HG03135 (cell line): Measurements from ENCODE around the gene COL13A1.

Experiments used
- ATAC-seq: cut with Tn5 transposase; IDR thresholded peaks from one replicate; pipeline ENCODE4 v1.9.1; 2021; ENCODE audit warnings: mild to moderate bottlenecking, moderate library complexity; ENCODE audit not compliant: unreplicated experiment

COL13A1 gene

DNA sequence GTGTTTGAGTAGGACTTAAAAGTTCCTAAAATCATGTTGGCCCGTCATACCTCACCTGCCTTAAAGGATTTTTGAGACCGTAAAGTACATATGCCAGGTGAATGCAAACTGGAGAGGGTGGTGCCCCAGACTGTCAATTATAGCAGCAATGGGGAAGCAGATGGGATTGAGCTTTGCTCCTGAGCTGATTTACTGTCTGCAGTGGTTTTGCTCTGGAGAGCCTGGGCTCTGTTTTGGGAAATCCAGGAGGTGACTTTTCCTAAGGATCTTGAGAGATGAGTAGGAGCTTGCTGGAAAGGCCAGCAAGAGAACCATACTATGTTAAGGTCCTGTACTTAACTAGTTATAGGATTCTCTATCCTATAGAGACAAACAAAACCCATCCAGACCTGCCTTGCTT lies 43.0 kb downstream of the COL13A1 start:
- no peak for ATAC-seq

DNA sequence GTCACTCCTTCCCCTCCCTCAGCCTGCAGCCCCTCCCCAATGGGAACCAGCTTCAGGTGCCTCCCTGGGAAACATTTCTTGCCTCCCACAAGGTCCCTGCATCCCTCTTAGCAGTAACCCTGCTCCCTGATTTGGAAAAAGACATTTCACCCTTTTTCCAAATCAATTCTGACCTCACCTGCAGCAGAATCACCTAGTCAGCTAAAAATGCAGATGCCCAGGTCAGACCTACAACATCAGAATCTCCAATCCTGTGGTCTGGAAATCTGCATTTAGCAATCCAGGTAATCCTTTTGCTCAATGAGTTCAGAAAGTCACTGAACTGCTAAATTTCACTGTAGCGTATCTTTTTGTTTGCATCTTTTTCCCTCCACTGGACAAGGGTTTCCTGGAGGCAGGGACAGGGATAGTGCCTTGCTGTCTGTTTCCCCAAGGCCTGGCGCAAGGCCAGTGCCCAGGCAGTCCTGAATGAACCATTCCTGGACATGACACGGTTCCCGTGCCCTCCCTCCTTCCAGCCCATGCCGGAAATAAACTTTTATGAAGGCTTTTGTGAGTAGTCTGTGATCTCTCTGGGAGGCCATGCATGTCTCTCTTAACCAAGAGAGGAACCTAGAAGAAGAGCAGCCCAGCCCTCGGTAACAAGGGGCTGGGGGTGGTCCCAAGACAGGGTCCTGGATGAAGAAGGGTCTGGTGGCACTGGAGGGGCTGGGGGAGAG lies 44.0 kb downstream of the COL13A1 start:
- no peak for ATAC-seq

DNA sequence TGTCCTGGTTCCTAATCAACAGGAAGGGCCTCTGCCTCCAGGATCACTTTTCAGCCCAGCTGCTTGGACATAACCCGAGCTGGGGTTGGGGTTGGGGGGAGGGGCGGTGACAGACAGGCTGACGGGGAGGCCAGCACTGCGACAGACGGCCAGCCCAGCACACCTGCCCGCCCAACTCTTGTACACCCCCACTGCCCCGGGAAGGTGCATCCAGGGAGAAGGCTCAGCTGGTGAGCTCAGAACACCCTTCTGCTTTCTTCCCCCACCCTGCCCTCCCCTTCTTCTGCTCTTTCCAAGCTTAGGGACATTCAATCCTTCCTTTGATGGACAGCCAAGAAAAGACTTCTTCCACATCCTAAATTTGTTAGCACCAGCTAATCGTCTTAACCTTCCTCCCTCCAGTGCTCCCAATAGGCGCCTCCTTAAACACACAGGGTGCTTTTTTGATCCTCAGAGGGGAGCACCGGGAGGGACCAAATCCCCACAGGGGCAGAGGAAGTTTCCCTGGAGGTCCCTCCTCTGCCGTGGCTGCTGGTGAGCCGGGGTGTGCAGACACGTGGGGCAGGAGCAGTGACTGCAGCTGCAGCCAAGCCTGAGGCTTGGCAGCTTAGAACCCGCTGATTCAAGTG lies 44.7 kb downstream of the COL13A1 start:
- ATAC-seq = no peak

DNA sequence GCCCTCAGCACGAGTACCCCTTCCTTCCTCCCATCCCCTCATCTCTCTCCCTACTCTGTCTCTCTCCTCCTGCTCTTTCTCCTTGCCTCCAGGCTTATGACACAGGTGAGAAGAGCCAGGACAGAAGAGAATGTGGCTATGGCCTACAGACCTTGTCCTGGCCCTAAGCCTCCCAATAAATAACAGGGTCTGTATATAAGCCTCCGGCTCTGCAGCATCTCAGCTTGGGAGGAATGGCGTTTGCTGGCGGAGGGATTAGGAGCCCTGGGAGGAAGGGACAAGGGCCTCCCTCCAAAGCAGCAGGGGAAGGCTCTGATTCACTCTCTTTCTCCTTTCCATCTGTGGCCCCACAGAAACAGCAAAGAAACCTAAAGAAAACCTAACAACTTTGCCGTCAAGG lies 45.8 kb downstream of the COL13A1 start:
- no peak for ATAC-seq

DNA sequence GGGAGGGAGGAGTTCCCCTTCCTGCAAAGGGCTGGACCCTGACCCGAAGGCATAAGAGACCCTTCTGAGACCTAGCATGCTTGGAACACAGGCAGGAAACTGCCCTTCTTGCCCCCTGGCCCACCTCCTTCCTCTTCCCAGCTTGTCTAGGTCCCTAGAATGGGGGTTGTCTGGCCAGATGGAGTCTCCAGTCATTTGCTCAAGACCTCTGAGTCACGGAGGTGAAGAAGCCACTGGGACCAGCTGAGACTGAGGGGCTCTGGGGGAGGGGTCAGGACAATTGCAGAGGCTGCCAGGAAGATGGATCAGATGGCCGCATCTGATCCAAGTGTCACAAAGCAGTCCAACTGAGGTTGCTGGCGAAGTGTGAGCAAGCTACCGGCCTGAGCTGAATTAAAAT lies 46.2 kb downstream of the COL13A1 start:
- ATAC-seq = no peak

DNA sequence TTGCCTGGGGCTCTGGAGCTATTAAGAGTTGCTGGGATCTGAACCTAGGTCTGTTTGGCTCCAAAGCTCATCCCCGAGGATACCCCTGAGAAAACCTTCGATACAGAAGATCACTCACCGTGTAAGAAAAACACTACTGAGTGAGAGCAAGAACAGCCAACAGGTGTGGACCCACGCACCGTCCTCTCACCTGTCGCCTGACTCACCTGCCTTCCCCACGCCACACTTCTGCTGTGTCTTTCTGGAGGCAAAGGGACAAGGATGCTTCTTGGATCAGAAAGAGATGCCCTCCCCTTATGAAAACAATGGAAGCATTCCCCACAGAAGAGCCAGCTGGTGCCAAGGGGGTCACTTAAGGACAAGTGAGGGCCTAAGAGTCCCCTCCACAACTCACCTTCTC lies 46.7 kb downstream of the COL13A1 start:
- no peak for ATAC-seq

DNA sequence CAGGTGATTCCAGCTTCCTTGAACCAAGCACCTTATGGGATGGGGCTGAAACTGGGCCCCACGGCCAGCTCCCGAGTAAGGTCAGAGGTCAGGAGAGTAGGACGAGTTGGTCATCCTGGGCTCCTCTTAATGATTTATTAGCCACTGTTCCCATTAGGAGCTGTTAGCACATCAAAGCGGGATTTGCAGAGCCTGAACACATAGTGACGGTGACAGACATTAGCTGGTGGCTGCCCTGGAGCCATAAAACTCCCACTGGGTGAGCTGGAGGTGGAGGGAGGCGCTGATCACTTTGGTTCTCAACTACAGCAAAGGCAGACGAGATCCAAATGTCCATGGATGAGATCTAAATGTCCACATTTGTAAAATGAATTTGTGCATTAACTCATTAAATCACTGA lies 48.1 kb downstream of the COL13A1 start:
- no peak for ATAC-seq

DNA sequence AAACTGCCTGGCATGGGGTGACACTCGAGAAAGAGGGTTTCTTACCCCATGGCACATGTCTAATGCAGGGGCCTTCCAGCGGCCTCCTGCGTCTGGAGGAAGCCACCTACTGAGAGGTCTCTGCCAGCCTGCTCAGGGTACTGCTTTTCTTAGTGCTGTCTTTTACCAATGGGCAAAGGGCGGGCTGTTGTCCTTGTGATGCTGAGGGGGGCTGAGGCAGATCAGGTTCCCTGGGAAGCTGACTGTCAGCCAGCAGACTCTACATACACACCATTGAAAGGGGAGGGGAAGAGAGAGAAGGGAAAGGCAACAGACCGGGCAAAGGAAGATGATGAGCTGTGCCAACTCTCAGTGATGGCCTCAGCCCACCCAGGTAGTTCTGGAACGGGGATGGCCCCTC lies 48.7 kb downstream of the COL13A1 start:
- ATAC-seq = no peak

DNA sequence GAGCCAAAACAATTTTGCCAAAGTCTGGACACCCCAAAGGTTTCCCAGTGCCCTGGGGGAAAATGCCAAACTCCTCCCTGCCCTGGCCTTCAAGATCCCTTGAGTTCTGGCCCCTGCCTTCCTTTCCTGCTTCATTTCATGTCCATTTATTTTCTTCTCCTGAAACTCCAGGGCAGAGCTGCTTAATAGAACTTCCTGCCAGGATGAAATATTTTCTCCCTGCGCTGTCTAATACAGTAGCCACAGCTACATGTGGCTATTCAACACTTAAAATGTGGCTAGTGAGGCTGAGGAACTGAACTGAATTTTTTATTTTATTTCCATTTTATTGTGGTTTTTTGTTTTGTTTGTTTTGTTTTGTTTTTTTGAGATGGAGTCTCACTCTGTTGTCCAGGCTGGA lies 49.6 kb downstream of the COL13A1 start:
- ATAC-seq = no peak

DNA sequence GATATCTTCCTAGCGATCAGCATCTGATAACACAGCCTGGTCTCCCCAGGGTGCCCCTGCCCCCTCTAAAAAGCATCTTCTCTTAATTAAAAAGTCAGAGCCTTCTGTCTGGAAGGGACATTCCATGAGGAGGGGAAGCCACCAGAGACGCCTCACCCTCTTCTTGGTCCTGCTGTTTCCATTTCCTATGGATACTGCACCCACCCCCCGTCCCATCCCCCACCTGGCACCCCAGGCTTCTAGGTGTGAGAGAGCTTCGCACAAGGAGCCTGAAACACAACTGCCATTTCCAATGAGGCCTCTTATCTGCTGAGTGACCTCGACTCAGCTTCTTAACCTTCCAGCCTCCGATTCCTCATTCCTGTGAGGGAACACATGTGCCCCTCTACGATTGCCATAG lies 51.4 kb downstream of the COL13A1 start:
- no peak for ATAC-seq

DNA sequence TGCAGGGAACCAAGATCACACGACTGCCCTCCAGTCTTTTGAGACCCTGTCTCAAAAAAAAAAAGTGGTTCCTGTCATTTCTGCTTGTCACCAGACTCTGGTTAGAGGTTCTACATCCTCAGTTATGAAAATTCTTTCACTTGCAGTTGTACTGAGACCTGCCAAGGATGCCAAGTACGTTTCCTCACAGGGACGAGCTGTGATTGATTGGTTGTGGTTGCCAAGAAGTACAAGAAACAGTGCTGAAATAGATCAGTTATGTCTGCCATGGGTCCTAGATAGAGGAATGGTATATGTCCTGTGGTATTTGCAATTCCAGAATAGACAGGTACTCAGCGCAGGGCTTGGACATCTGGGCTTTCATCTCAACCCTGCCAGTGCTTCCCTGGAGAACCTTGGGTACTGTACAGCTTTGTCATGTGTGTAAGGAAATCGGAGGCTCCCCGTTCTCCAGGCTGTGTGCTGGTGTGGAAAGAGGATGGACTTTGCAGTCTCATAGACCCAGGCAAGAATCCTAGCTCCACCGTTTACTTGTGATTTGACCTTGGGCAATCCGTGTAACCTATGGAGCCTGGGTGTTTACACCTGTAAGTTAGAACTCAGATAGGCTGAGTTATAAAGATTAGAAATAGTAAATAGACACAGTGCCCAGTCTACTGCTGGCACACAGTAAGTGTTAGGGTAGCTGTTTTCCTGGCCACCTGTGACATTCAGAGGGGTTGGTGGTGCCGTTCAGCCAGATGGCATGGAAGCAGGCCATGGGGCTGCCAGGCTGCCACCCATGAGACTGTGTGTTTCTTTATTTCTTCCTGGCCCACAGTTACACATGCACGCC lies 53.0 kb downstream of the COL13A1 start:
- ATAC-seq = no peak

DNA sequence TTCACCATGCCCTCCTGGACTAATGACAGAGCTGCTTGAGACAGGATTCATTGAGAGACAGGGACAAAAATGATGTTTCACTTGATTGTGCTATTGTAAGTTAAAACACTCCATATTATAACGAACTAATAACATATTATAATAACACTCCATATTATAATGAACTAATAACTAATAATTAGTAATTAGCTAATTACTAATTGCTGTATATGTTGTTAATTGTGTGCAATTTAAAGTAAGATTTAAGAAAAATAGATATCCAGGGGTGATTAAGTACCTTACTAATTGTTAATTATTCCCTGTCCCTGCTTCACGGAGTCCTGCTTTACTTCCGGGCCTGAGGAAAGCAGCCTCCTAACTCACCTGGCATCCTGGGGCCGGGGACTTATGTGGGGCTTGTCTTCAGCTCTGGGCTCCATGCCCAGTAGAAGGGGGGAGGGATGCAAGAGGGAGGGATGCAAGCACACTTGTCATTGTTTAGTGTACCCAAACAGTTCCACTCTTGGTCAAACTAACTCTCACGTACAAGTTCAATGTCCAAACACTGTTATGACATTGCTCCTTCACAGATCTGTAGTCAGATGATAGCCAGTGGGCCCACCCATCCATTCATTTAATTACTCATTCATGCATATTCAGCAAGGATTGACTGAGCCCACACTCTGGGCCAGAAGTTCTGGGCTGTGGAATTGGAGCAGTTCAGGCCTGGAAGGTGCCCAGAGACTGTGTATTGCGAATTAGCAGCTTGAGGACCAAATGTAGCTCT lies 53.8 kb downstream of the COL13A1 start:
- no peak for ATAC-seq

DNA sequence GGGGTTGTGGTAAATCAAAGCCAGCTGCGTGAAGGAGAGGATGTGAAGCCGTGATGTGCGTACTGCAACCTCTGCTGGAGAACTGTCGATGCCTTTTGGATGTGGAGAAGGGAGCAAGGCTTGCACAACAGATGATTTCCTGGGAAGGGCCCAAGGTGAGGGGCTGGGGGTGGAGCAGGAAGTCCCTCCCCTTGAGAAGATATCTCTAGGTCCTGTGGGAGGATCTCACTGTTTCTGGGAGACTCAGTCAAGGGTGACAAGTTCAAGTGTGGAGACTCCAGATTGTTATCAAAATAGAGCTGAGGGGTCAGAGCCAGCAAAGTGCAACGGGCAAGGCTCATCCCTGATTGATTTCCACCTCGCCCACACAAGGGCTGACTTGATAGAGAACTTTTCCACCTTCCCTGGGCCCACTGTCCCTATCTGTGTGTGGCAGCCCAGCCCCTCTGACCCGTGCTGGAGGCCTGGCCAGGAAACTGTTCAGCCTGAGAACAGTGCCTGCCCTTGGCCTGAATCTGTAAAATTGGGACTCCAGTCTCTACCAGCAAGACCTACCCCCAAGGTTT lies 55.0 kb downstream of the COL13A1 start:
- ATAC-seq = no peak

DNA sequence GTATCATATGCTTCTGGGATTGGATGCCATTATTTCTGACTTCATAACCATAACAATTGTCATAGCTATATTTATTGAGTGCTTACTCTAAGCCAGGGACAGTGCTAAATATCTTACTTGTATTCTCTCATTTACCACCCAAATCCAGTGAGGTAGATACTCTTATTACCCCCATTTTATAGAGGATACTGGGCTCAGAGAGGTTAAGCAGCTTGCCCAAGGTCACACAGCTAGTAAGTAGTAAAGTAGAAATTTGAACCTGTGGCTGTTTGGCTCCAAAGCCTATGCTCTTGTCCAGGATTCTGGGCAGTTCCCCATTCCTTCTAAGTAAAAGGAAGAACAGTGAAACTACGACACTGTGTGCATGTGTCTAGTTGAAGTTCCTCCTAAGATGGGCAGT lies 56.5 kb downstream of the COL13A1 start:
- no peak for ATAC-seq

DNA sequence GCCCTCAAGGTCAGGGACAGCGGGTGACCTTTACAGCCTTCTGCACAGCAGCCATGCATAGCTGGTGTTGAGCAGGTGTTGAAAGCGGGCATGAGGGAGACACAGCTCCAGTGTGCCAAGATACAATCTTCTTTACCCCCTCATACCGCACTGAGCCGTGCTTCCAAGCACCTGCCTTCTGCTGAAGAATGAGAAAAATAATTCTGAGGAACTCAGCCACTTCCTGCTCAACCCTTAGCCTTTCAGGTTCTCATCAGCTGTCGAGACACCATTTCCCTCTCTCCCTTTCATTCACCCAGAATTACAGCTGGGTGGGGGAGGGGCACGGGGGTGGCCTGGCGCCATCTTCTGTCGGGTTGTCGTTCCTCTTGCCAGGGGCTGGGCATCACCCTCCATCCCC lies 58.6 kb downstream of the COL13A1 start:
- no peak for ATAC-seq

DNA sequence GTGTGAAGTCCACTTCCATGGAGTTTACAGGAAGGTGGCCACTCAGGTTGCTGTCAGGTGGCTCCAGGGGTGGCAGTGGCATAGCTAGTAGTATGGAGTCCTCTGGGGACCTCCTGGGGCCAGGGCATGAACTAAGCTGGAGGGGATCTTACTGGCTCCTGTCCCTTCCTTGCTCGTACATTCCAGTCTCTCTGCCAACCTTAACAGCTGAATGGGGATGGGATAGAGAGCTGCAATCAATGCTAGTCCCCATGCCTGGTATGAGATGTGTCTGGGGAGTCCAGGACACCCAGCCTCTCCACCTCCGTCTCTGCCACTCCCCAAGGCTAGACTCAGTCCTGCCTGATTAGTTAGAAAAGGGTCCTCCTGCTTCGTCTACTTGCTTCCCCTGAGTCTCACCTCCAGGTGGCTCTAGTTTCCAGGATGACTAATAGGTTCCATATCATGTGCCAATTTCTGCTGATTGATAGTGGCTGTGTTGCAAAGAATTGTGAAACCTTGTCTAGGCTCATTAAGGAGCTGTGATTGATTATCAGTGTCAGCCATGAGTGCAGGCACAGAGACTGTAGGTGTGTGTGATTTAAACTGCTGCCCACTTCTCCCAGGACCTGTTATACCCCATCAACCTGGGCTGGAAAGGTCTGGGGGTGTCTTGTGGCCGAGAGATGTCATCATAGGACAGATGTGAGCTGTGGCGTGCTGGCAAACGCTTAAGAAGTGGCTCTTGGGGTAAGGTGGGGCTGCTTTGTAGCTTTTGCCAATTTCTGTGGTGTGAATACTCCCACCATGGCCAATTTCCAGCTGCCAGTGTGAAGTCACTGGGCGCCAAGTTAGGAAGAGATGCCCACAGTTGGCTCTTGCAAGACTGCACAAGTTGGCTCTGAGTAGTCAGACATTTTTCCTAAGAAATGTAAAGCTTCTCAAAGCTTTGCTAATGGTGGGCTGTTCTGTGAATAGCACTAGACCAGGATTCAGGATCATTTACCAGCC lies 59.8 kb downstream of the COL13A1 start:
- no peak for ATAC-seq

DNA sequence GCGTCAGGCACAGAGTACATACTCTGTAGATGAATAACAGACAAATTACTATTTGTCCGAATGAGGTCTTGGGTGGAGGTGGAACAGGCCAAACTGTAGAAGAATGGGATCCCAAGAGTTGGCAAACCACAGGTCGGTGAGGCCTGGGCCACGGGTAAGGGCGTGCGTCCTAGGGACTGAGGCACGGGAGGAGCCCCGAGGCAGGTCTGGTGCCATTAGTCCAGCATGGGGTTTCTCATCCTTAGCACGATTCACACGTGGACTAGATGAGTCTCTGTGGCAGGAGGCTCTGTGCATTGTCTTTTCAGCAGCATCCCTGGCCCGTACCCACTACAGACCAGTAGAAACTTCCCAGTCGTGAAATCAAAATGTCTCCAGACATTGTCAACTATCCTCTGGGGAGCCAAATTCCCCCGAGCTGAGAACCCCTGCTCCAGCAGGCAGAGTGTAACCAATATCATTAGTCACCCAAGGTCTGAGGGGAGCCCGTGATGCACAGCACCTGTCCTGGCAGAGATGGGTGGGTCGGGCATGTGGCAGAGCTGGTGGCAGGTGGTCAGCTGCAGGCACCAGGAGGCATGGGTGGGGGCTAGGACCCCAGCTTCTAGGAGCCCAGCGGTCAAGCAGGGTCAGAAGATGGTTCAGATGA lies 61.3 kb downstream of the COL13A1 start:
- ATAC-seq = no peak

DNA sequence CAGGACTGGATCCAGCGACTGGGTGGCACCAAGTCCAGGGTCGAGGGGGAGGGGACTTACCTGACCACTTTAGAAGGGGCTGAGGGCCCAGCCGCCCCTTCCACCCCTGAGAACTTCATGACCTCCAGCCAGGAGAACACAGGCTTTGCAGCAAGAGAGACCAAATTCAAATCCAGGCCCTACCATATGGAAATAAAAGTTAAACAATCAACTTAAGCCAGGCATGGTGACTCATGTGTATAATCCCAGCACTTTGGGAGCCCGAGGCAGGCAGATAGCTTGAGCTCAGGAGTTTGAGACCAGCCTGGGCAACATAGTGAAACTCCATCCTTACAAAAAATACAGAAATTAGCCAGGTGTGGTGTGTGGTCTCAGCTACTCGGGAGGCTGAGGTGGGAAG lies 61.9 kb downstream of the COL13A1 start:
- no peak for ATAC-seq

DNA sequence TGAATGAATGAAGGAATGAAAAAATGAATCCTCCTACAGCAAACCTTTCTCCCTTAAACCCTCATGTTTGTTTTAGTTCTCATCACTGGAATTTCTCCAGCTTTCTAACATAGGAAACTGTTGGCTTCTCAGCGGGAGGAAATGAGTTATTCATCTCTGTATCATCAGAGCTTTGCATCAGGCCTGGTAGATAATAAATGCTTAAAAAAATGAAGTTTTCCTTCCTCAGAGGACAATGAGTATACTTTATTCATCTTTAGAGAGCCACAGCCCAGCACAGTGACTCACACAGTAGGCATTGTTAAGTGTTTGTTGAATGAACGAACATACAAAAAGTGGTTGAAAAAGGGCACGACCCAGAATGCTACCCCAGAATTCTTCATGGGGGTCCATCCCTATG lies 62.6 kb downstream of the COL13A1 start:
- no peak for ATAC-seq
